Activated T-cell treated with anti-CD3 and anti-CD28 coated beads, Interleukin-2, amount 50 U/mL, for 1 hour (primary cell): ENCODE results near the gene NEFH.
A peak's percentile ranks its signal among the peaks of the same experiment; 100 is the strongest.
"Not testable (repeated sequence)": the region's sequence is repeated elsewhere in the genome, so short reads cannot be mapped to it uniquely, and the experiment has no call there.

Experiments
- DNase-seq: peaks from one replicate; pipeline ENCODE4 v3.0.0-alpha.2; 2020

Gene NEFH

GRCh38 chr22:29469755-29470154, 10.3 kb upstream of the NEFH start:
- no peak for DNase-seq

- DNase-seq, result peak; percentile 76
Observed at GRCh38 chr22:29470159-29470855, 9.7 kb upstream of the NEFH start.

- no peak for DNase-seq
Observed at GRCh38 chr22:29473001-29473400, 7.0 kb upstream of the NEFH start.

DNA sequence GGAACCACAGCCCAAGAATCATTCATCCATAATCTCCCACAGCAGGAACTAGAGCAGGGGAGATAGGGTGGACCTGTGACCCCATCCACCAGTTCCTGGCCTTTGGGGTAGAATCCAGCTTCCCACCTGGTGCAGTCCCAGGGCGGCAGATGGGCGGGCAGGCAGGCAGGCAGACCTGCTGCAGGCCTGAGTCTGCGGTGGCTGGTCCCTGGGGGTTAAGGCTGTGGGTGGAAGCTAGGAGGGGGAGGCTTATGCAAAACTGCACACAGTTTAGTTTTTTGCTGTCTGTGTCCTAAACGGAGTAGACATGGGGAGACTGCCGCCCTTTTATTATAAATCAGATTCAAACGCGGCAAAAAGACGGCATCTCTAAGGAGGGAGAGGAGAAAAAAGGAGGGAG, 4.5 kb upstream of the NEFH start:
- DNase-seq, result no peak

GRCh38 chr22:29476116-29476515, 3.9 kb upstream of the NEFH start:
- no peak for DNase-seq

GRCh38 chr22:29477723-29478318, 2.2 kb upstream of the NEFH start:
- no peak for DNase-seq

DNA sequence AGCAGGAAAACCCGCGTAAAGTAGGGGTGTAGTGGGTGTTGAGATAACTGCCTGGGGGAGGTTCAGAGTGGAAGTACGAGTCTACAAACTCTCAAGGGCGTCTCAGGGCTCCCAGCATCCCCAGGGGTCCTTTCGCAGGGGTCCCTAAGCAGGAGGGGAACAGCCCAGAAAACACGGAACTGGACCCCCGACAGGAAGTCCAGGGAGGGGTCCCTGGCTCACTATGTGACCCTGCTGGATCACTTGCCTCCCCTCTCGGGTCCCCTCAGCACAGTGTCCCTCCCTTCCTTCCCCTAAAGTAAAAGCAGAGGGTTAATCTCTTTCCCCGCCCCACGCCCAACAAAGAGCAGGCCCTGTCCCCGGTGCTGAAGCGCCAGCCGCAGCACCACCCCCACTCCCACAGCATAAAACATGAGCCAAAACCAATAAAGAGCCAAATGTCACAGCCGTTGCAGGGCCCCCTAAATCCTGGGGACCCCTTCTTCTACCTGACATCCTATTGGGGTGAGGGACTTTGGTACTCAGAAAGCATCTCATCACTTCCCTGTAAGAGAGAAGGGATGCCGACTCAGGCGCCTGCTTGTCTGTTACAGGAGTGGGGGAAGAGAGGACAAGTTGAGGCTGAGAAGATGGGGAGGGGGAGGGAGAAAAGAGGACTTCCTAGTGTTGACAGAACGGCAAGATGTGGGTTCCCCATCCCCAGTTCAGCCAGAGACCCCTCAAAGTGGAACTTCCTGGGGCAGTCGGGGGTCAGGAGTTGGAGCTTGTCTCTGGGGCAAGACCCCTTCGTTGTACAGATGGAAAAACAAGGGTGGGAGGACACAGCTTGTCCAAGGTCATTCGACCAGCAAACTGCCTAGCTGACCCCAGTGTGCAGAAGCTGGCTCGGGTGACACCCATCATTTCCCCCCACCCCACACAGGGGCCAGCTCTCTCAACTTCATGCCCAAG, 1.4 kb upstream of the NEFH start:
- peak; percentile 35 for DNase-seq

GRCh38 chr22:29480262-29480511, 169 bp downstream of the NEFH start:
- DNase-seq, result no peak

DNA sequence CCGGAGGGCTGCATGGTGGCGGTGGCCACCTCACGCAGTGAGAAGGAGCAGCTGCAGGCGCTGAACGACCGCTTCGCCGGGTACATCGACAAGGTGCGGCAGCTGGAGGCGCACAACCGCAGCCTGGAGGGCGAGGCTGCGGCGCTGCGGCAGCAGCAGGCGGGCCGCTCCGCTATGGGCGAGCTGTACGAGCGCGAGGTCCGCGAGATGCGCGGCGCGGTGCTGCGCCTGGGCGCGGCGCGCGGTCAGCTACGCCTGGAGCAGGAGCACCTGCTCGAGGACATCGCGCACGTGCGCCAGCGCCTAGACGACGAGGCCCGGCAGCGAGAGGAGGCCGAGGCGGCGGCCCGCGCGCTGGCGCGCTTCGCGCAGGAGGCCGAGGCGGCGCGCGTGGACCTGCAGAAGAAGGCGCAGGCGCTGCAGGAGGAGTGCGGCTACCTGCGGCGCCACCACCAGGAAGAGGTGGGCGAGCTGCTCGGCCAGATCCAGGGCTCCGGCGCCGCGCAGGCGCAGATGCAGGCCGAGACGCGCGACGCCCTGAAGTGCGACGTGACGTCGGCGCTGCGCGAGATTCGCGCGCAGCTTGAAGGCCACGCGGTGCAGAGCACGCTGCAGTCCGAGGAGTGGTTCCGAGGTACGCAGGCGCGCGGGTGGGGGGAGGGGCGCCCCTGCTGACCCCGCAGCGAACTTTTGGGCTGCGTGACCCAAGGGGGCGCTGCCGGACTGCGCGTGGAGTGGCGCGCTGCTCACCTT, 670 bp downstream of the NEFH start:
- DNase-seq, result peak; percentile 26

- DNase-seq, result no peak
Observed at GRCh38 chr22:29481265-29482000, 1.4 kb downstream of the NEFH start.

- no peak for DNase-seq
Observed at GRCh38 chr22:29482253-29482652, 2.2 kb downstream of the NEFH start.

DNA sequence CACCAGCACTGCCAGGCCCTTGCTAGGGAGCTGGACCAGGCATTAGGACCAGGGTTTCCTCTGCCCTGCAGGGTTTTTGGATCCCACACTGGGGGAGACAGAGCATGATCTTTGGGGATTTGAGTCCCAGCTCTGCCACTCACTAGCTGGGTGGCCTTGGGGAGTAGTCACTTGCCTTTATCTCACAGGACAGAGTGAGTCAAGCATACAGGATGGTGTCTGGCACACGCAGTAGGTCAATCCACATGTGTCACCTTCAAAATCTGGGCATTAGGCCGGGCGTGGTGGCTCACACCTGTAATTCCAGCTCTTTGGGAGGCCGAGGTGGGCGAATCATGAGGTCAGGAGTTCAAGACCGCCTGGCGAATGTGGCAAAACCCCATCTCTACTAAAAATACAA, 2.7 kb downstream of the NEFH start:
- DNase-seq, result no peak

GRCh38 chr22:29483254-29483653, 3.2 kb downstream of the NEFH start:
- DNase-seq, result no peak

GRCh38 chr22:29484642-29485041, 4.6 kb downstream of the NEFH start:
- DNase-seq, result no peak

- no peak for DNase-seq
Observed at GRCh38 chr22:29485448-29485847, 5.4 kb downstream of the NEFH start.

- DNase-seq, result no peak
Observed at GRCh38 chr22:29487426-29487986, 7.5 kb downstream of the NEFH start.

DNA sequence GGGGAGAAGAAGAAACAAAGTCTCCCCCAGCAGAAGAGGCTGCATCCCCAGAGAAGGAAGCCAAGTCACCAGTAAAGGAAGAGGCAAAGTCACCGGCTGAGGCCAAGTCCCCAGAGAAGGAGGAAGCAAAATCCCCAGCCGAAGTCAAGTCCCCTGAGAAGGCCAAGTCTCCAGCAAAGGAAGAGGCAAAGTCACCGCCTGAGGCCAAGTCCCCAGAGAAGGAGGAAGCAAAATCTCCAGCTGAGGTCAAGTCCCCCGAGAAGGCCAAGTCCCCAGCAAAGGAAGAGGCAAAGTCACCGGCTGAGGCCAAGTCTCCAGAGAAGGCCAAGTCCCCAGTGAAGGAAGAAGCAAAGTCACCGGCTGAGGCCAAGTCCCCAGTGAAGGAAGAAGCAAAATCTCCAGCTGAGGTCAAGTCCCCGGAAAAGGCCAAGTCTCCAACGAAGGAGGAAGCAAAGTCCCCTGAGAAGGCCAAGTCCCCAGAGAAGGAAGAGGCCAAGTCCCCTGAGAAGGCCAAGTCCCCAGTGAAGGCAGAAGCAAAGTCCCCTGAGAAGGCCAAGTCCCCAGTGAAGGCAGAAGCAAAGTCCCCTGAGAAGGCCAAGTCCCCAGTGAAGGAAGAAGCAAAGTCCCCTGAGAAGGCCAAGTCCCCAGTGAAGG, 9.2 kb downstream of the NEFH start:
- DNase-seq, result not testable (repeated sequence)

DNA sequence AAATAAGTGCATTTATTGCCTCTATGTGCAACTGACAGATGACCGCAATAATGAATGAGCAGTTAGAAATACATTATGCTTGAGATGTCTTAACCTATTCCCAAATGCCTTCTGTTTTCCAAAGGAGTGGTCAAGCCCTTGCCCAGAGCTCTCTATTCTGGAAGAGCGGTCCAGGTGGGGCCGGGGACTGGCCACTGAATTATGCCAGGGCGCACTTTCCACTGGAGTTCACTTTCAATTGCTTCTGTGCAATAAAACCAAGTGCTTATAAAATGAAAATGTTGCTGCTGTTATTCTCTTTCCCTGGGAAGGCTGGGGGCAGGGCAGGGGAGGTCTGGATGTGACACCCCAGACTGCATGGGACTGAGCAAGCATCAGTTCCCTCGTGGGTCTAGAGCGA, 11.0 kb downstream of the NEFH start:
- no peak for DNase-seq

- DNase-seq, result no peak
Observed at GRCh38 chr22:29493636-29494035, 13.6 kb downstream of the NEFH start.

DNA sequence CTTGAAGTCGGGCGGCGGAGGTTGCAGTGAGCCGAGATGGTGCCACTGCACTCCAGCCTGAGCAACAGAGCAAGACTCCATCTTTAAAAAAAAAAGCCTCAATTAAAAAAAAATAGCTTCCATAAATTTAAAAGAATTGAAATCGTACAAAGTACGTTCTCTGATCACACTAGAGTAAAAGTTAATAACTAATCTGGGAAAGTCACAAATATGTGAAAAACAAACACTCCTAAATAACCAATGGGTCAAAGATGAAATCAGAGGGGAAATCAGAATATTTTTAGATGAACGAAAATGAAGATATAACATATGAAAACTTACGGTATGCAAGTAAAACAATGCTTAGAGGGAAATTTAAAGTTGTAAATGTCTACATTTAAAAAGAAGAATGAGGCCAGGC, 19.8 kb downstream of the NEFH start:
- no peak for DNase-seq

DNA sequence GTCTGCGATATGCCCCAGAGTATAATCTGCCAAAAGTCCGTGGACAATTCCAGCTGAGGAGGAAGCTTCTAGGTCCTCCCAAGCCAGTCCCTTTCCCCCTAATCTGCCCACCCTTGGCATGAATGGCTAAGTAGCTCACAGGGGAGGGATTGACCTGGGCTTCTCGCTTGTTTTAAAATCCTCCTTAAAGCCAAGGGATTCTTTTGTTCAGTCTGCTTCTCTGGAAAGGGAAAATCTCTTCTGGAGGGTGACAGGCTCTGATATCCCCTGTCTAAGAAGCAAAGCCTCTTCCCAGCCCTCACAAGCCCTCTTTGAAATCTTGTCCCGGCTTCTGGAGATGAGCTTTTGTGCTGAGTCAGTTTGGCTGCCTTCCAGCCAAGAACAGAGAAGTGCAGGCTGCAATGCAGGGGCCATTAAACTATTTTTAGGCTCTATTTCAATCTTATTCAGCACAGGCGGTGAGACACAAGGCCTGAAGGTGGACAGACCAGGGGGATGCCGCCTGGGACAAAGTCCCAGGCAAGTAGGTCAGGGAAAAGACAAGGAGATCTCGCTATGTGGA, 23.9 kb downstream of the NEFH start:
- no peak for DNase-seq
